ENCODE results near the gene CTDSPL2.

GRCh38 chr15:44385344-44385942 lies 42.0 kb upstream of the CTDSPL2 start:
- TF ChIP-seq CTCF (IDR thresholded peaks at IDR 0.05 in 4 of 5, conservative IDR thresholded peaks at IDR 0.05 in 1 of 5): no peak
- TF ChIP-seq POLR2A (IDR thresholded peaks at IDR 0.05): no peak
